Activated gamma-delta T cell (primary cell): Measurements from ENCODE around the gene ANKLE2.
"Not testable (repeated sequence)": the region's sequence is repeated elsewhere in the genome, so short reads cannot be mapped to it uniquely, and the experiment has no call there.

Experiments
- DNase-seq: peaks from one replicate; lab custom pipeline; 2025; lab: John Stamatoyannopoulos, UW

ANKLE2 gene

DNA sequence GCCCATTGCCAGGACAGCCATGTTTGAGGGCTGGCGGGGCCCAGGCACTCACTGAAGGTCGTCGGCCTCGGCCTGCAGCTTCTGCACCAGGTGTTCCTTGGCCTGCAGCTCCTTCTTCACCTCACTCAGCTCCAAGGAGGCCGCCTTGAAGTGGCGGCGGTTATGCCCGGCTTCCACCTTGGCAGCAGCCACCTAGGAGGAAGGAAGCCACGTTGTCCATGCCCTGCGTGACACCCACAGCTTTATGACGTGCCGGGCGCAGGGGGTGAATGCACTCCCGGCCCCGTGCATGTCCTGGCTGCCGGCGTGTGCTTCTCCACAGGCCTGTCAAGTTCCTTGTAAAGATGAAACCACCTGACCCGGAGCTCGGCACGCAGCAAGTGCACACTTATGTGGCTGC lies 16.0 kb upstream of the ANKLE2 start:
- DNase-seq: no peak

- no peak for DNase-seq
Measured at GRCh38 chr12:132776816-132777568, 15.4 kb upstream of the ANKLE2 start.

DNA sequence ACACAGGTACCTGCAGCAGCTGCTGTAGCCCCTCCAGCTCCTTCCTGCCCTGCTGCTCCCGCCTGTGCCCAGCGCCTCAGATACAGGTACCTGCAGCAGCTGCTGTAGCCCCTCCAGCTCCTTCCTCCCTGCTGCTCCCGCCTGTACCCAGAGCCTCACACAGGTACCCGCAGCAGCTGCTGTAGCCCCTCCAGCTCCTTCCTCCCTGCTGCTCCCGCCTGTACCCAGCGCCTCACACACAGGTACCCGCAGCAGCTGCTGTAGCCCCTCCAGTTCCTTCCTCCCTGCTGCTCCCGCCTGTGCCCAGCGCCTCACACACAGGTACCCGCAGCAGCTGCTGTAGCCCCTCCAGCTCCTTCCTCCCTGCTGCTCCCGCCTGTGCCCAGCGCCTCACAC lies 14.6 kb upstream of the ANKLE2 start:
- DNase-seq: not testable (repeated sequence)

DNA sequence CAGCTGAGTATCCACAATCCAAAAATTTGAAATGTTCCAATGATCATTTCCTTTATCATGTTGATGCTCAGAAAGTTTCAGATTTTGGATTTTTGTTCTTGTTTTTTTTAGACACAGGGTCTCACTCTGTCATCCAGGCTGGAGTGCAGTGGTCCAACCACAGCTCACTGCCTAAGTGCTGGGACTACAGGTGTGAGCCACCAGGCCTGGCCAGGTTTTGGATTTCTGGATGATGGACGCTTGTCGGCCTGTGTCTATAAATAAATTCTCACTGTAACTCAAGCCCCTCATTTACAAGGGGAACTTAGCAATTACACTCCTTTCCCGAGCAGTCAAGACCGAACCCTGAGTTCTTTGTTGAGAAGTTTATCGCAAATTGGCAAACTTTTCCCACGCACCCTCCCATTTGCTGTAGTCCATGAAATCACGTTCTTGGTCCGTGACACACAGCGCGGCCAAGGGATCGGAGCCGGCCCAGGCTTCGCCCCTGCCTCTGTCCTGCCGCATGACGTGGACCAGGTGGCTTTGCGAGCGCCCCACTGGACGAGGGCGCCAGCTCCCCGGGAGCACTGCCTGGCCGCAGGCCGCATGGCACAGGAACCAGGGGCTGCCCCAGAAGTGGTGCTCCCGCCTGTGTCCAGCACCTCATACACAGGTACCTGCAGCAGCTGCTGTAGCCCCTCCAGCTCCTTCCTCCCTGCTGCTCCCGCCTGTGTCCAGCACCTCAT lies 14.0 kb upstream of the ANKLE2 start:
- DNase-seq: no peak

DNA sequence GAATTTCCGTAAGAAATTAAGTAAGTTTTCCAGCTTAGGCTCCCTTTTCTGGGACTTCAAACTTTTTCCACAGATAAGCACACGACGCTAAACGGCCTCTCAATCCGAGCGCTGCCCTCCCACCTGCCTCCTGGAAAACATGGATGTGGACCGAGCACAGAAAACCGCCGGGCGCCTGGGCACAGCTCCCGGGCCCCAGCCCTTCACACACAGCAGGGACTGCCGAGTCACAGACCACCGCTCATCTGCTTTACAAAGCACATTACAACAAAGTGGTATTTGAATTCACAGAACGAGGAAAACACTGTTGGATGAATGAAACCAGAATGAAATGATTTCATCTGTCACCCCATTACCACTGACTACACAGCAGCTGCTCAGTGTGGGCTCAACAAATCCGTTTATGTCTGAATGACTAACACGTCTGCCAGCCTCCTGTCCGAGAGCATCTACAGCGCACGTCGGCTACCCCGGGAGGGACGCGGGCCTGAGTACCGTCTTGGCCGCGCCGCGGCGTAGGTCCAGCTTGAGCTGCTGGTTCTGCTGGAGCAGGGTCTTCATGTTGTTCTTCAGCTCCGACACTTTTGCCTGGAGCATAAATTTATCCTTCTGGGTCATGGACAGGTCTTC lies 13.1 kb upstream of the ANKLE2 start:
- no peak for DNase-seq

- no peak for DNase-seq
Measured at GRCh38 chr12:132774159-132774558, 12.5 kb upstream of the ANKLE2 start.

GRCh38 chr12:132773077-132773955 lies 11.7 kb upstream of the ANKLE2 start:
- no peak for DNase-seq

GRCh38 chr12:132772606-132773005 lies 11.0 kb upstream of the ANKLE2 start:
- no peak for DNase-seq

GRCh38 chr12:132771126-132771838 lies 9.7 kb upstream of the ANKLE2 start:
- no peak for DNase-seq

DNA sequence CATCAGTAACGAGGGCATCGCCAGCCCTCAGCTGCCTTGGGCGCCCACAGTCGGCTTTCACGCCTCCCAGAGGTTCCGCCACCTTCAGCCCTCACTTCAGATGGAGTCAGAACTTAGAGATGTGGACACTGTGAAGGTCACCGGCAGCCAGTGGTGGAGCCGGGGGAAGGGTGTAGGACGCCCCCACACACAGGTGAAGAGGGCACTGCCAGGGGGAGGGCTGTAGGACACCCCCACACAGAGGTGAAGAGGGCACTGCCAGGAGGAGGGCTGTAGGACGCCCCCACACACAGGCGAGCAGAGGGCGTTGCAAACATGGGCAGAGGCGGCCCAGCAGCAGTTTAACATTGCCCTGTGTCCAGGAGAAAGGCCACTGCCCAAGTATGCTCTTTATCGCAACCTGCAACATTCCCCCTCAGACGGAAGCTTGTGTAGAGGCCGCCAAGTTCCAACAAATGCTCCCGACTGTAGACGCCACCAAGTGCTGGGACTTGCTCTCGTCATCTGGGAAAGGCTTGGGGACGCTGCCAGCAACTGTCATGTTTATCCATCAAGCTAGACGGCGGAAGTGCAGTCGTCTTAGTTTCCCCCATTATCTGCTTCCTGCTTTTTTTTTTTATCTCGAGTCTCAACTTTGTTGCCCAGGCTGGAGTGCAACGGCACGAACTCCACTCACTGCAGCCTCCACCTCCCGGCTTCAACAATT lies 4.9 kb upstream of the ANKLE2 start:
- DNase-seq: no peak

DNA sequence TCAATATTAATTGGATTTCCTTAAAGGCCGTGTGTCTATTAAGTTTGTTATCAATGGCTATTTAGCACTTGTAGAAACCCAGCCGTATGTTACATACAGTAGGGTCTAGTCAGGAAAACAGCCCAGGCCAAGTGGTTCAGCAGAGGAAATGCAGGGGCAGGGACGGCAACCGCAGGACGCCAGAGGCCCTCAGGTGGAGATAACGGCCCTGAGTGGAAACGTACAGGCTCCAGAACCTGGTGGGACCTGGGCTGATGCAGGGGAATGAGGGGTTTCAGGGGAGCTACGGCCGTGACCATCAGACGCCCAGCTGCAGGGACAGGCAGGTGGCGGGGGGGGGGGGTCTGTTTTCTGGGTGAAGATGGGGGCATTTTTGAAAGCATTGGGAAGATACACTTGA lies 3.7 kb upstream of the ANKLE2 start:
- no peak for DNase-seq

- no peak for DNase-seq
Measured at GRCh38 chr12:132764231-132764630, 2.6 kb upstream of the ANKLE2 start.

DNA sequence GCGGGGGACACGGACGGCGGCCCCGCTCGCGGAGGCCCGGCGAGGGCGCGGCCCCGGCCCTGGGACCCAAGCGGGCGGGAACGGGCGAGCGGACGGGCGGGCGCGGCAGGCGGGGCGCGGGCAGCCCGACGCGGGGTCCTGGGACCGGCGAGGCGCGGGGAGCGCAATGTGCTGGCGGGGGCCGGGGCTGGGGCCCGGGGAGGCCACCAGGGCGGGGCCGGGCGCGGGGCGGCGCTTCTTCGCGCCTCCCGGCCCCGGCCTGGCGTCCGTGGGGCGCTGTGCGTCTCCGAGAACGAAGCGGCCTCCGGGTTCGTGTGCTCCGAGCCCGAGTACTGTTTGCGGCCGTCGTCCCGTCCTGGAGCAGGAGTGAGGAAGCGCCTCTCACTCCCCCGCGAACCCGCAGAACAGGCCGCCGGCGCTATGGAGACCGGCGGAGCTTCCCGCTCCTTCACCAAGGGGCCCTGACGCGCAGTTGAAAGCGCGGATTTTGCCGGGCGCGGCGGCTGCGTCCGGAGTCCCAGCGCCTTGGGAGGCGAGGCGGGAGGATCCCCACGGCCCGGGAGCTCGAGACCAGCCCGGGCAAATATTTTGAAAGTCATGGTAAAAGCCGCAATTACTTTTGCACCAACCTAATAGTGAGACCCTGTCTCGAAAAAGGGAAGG lies 420 bp upstream of the ANKLE2 start:
- DNase-seq: peak; percentile 77

GRCh38 chr12:132759359-132759758 lies 2.3 kb downstream of the ANKLE2 start:
- no peak for DNase-seq

GRCh38 chr12:132758825-132759224 lies 2.8 kb downstream of the ANKLE2 start:
- not testable (repeated sequence) for DNase-seq

GRCh38 chr12:132754160-132754932 lies 7.3 kb downstream of the ANKLE2 start:
- DNase-seq: no peak

DNA sequence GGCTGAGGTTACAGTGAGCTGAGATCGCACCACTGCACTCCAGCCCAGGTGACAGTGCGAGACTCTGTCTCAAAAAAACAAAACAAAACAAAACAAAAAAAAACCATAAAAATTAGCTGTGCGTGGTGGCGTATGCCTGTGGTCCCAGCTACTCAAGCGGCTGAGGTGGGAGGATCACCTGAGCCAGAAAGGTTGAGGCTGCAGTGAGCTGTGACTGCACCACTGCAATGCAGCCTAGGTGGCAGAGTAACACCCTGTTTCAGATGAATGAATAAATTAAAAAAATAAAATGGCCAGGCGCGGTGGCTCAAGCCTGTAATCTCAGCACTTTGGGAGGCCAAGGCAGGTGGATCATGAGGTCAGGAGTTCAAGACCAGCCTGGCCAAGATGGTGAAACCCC lies 8.0 kb downstream of the ANKLE2 start:
- not testable (repeated sequence) for DNase-seq

DNA sequence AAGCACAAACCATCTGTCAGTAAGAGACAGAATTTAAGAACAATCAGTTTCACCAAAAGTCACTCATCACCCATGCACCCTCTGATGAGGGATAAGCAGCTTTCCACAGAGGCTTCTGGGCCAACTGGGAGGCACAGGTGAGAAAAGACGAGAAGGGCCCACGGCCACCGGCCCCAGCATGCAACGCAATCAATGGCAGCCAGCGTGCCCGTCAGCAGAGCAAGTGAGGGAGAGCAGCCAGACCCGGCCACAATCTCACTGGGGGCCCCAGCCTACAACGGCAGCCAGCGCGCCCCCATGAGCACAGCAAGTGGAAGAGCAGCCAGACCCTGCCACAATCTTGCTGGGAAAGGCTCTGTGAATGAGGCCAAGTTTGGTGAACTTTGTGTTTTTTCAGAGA lies 13.3 kb downstream of the ANKLE2 start:
- DNase-seq: no peak

DNA sequence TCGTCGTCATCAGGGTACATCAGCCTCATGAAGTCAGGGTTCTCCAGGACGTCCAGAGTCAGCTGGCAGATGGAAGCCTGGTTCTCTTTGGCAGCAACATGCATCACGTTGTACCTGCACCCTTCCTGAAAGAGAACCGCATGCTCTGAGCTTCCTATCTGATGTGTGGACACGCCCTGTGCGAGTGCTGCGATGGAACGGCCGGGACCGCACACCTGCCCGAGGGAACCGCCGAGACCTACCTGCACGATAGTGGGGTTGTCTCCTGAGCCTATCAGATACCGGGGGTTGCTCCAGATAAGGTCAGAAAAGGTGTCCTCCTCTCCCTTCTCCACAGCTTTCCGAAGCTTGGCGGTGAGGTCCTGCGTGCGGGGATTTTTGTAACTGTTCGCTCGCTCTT lies 13.7 kb downstream of the ANKLE2 start:
- DNase-seq: no peak
